ENCODE measurements around the gene DGKI. TPM values are rescaled to one million over a fixed set of nuclear protein-coding genes. Genes with fewer than 3 reads are reported as not detected.
A peak's percentile ranks its signal among the peaks of the same experiment; 100 is the strongest.

DGKI gene
- total and polyA plus RNA-seq, 2 experiments from 2014 or later, result 0.16 to 1.0 TPM

DNA sequence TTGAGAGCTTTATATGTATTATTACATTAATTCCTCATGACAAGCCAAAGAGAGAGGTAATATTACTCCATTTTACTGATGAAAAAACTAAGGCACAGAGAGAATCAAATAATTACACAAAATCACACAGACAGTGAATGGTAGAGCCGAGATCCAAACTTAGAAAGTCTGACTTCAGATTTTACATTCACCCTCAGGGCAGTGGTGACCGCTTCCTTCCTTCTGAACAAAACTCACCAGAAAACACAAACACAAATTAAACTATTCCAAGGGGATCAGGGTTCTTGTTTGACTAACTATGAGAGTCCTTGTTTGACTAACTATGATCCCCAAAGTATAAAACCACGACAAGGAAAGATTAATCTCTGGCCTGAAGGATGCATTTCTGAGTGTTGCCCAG is 435.3 kb downstream of the DGKI start:
- Histone ChIP-seq H3K27me3 (ENCODE audit: insufficient read depth) (no peaks in the 10 kb centered on the region), H3K36me3 (ENCODE audit: insufficient read depth) (no peaks in the 10 kb centered on the region), H3K4me3 (no peak overlapping the region), H3K4me2 (no peak overlapping the region), H3K79me2 (replicated peaks; ENCODE audit: insufficient read depth) (no peaks in the 10 kb centered on the region), H3F3A (replicated peaks; ENCODE audit: low read depth) (no peaks in the 10 kb centered on the region), H3K27ac (ENCODE audit: low read depth) (no peak overlapping the region), H4K20me1 (replicated peaks; ENCODE audit: insufficient read depth) (no peaks in the 10 kb centered on the region), H3K9me2 (ENCODE audit: insufficient read depth) (no peaks in the 10 kb centered on the region), H2AFZ (peak overlapping the region; percentile 12; the same call in 1 of the 2 replicates), H3K4me1 (ENCODE audit: insufficient read depth) (no peaks in the 10 kb centered on the region)
- ATAC-seq (no peak), DNase-seq (ENCODE audit: low spot score) (no peak)
- Mint-ChIP-seq H3K9me3 (no peaks in the 10 kb centered on the region), H3K4me1 (no peaks in the 10 kb centered on the region; the same call in 2 of the 3 replicates), H3K27me3 (ENCODE audit: insufficient read depth, low read depth, poor library complexity) (peaks cover 4% of the 10 kb centered on the region), H3K27ac (no peak overlapping the region), H3K4me3 (no peak overlapping the region), H3K36me3 (ENCODE audit: low read depth) (no peaks in the 10 kb centered on the region)
- TF ChIP-seq EZH2phosphoT487 (IDR thresholded peaks at IDR 0.05; ENCODE audit: unreplicated experiment) (no peak), ZNF114 (CRISPR knock-in tag; IDR thresholded peaks at IDR 0.05) (no peak), ZNF331 (CRISPR knock-in tag; IDR thresholded peaks at IDR 0.05; ENCODE audit: low read depth) (no peak), POLR2AphosphoS5 (IDR thresholded peaks at IDR 0.05; ENCODE audit: low read depth) (no peak)

- H2AFZ ChIP-seq, result no peak overlapping the region
- Mint-ChIP-seq H3K4me3 (no peak overlapping the region), H3K4me1 (peaks cover 7% of the 10 kb centered on the region), H3K27me3 (ENCODE audit: insufficient read depth, low read depth, poor library complexity) (peaks cover 4% of the 10 kb centered on the region), H3K27ac (no peak overlapping the region), H3K9me3 (no peaks in the 10 kb centered on the region), H3K36me3 (ENCODE audit: low read depth) (no peaks in the 10 kb centered on the region)
- no peaks in the 10 kb centered on the region for H3K79me2 ChIP-seq (replicated peaks; ENCODE audit: insufficient read depth)
- no peaks in the 10 kb centered on the region for H4K20me1 ChIP-seq (replicated peaks; ENCODE audit: insufficient read depth)
- TF ChIP-seq POLR2AphosphoS5 (IDR thresholded peaks at IDR 0.05; ENCODE audit: low read depth) (no peak), NANOG (IDR thresholded peaks at IDR 0.05; ENCODE audit: borderline replicate concordance) (no peak), JUNB (IDR thresholded peaks at IDR 0.05; ENCODE audit: unreplicated experiment) (no peak), EZH2 (IDR thresholded peaks at IDR 0.05; ENCODE audit: low read depth, unreplicated experiment) (no peak)
- no peak for DNase-seq (ENCODE audit: low spot score)
- no peaks in the 10 kb centered on the region for H3F3A ChIP-seq (replicated peaks; ENCODE audit: low read depth)
- ATAC-seq, result no peak
- H3K4me3 ChIP-seq, result no peak overlapping the region
- H3K4me2 ChIP-seq, result no peak overlapping the region
- no peaks in the 10 kb centered on the region for H3K9me2 ChIP-seq (ENCODE audit: insufficient read depth)
- no peak overlapping the region for H3K27ac ChIP-seq (ENCODE audit: low read depth)
- H3K4me1 ChIP-seq (ENCODE audit: insufficient read depth), result peaks cover 15% of the 10 kb centered on the region
- H3K27me3 ChIP-seq (ENCODE audit: insufficient read depth), result no peaks in the 10 kb centered on the region
- H3K36me3 ChIP-seq (ENCODE audit: insufficient read depth), result no peaks in the 10 kb centered on the region
These were observed 438.6 kb downstream of the DGKI start for GRCh38 chr7:137408126-137408525.

GRCh38 chr7:137407078-137407477 is 439.7 kb downstream of the DGKI start:
- H3K9me2 ChIP-seq (ENCODE audit: insufficient read depth), result no peaks in the 10 kb centered on the region
- H3K36me3 ChIP-seq (ENCODE audit: insufficient read depth), result no peaks in the 10 kb centered on the region
- no peak overlapping the region for H3K4me3 Mint-ChIP-seq
- no peak for DNase-seq (ENCODE audit: low spot score)
- H3K79me2 ChIP-seq (replicated peaks; ENCODE audit: insufficient read depth), result no peaks in the 10 kb centered on the region
- H3K4me3 ChIP-seq, result no peak overlapping the region
- peaks cover 24% of the 10 kb centered on the region for H3K4me1 ChIP-seq (ENCODE audit: insufficient read depth)
- H3K36me3 Mint-ChIP-seq (ENCODE audit: low read depth), result no peaks in the 10 kb centered on the region
- no peaks in the 10 kb centered on the region for H3K27me3 ChIP-seq (ENCODE audit: insufficient read depth)
- no peak overlapping the region for H3K27ac Mint-ChIP-seq
- H3K27me3 Mint-ChIP-seq (ENCODE audit: insufficient read depth, low read depth, poor library complexity), result peaks cover 4% of the 10 kb centered on the region
- H2AFZ ChIP-seq, result no peak overlapping the region
- H3K27ac ChIP-seq (ENCODE audit: low read depth), result no peak overlapping the region
- no peaks in the 10 kb centered on the region for H3F3A ChIP-seq (replicated peaks; ENCODE audit: low read depth)
- no peaks in the 10 kb centered on the region for H4K20me1 ChIP-seq (replicated peaks; ENCODE audit: insufficient read depth)
- no peaks in the 10 kb centered on the region for H3K9me3 Mint-ChIP-seq
- ATAC-seq, result no peak
- no peak overlapping the region for H3K4me2 ChIP-seq
- H3K4me1 Mint-ChIP-seq, result peaks cover 7% of the 10 kb centered on the region
- no peak for TF ChIP-seq ZNF331 (CRISPR knock-in tag; IDR thresholded peaks at IDR 0.05; ENCODE audit: low read depth)
- TF ChIP-seq, protein P1, sequence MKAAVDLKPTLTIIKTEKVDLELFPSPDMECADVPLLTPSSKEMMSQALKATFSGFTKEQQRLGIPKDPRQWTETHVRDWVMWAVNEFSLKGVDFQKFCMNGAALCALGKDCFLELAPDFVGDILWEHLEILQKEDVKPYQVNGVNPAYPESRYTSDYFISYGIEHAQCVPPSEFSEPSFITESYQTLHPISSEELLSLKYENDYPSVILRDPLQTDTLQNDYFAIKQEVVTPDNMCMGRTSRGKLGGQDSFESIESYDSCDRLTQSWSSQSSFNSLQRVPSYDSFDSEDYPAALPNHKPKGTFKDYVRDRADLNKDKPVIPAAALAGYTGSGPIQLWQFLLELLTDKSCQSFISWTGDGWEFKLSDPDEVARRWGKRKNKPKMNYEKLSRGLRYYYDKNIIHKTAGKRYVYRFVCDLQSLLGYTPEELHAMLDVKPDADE (IDR thresholded peaks at IDR 0.05), result no peak
- TF ChIP-seq, protein P2, sequence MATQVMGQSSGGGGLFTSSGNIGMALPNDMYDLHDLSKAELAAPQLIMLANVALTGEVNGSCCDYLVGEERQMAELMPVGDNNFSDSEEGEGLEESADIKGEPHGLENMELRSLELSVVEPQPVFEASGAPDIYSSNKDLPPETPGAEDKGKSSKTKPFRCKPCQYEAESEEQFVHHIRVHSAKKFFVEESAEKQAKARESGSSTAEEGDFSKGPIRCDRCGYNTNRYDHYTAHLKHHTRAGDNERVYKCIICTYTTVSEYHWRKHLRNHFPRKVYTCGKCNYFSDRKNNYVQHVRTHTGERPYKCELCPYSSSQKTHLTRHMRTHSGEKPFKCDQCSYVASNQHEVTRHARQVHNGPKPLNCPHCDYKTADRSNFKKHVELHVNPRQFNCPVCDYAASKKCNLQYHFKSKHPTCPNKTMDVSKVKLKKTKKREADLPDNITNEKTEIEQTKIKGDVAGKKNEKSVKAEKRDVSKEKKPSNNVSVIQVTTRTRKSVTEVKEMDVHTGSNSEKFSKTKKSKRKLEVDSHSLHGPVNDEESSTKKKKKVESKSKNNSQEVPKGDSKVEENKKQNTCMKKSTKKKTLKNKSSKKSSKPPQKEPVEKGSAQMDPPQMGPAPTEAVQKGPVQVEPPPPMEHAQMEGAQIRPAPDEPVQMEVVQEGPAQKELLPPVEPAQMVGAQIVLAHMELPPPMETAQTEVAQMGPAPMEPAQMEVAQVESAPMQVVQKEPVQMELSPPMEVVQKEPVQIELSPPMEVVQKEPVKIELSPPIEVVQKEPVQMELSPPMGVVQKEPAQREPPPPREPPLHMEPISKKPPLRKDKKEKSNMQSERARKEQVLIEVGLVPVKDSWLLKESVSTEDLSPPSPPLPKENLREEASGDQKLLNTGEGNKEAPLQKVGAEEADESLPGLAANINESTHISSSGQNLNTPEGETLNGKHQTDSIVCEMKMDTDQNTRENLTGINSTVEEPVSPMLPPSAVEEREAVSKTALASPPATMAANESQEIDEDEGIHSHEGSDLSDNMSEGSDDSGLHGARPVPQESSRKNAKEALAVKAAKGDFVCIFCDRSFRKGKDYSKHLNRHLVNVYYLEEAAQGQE (IDR thresholded peaks at IDR 0.05; ENCODE audit: unreplicated experiment), result no peak
- TF ChIP-seq EZH2 (IDR thresholded peaks at IDR 0.05; ENCODE audit: low read depth, unreplicated experiment), result no peak
- no peak for TF ChIP-seq POLR2AphosphoS5 (IDR thresholded peaks at IDR 0.05; ENCODE audit: low read depth)
- no peak for TF ChIP-seq EZH2phosphoT487 (IDR thresholded peaks at IDR 0.05; ENCODE audit: unreplicated experiment)

Data from GM23338 (cell line).